Karpas-422 (cell line): ENCODE results near the gene EBI3. TPM values are rescaled to one million over a fixed set of nuclear protein-coding genes. Genes with fewer than 3 reads are reported as not detected.

Experiments used
- DNase-seq: peaks from one replicate; pipeline ENCODE4 v3.0.0-alpha.2; 2015
- H2AFZ ChIP-seq: fragments of 200-600 bp; sonication (generic); 2 replicates; pipeline ENCODE4 v1.6.1; 2014; ENCODE audit warnings: antibody characterized with exemption, low read length, mixed read lengths
- H3K27ac ChIP-seq: fragments of 200-600 bp; sonication (generic); 2 replicates; pipeline ENCODE4 v1.5.1; 2014; ENCODE audit warnings: mild to moderate bottlenecking, low read length, moderate library complexity
- H3K27me3 ChIP-seq: fragments of 200-600 bp; sonication (generic); 2 replicates; pipeline ENCODE4 v1.6.1; 2014; ENCODE audit warnings: low read length, mixed read lengths
- H3K36me3 ChIP-seq: fragments of 200-600 bp; sonication (generic); 2 replicates; pipeline ENCODE4 v1.6.1; 2014; ENCODE audit warnings: low read length, mixed read lengths; ENCODE audit not compliant: insufficient read depth
- H3K4me1 ChIP-seq: fragments of 200-600 bp; sonication (generic); 2 replicates; pipeline ENCODE4 v1.6.1; 2014; ENCODE audit warnings: mild to moderate bottlenecking, low read length, mixed read lengths
- H3K4me2 ChIP-seq: fragments of 200-600 bp; sonication (generic); 2 replicates; pipeline ENCODE4 v1.6.1; 2014; ENCODE audit warnings: low read length, low read depth, mild to moderate bottlenecking; ENCODE audit not compliant: poor library complexity, severe bottlenecking
- H3K4me3 ChIP-seq: fragments of 200-600 bp; sonication (generic); 2 replicates; pipeline ENCODE4 v1.5.1; 2014; ENCODE audit warnings: mild to moderate bottlenecking, antibody characterized with exemption, low read length, mixed read lengths
- H3K79me2 ChIP-seq: fragments of 200-600 bp; sonication (generic); 2 replicates; pipeline ENCODE4 v1.6.1; 2014; ENCODE audit warnings: mild to moderate bottlenecking, low read length, mixed read lengths
- H3K9ac ChIP-seq: fragments of 200-600 bp; sonication (generic); 2 replicates; pipeline ENCODE4 v1.6.0; 2014; ENCODE audit warnings: low read length
- H3K9me2 ChIP-seq: fragments of 200-600 bp; sonication (generic), shearing (Covaris generic); replicated peaks from 2 replicates; pipeline ENCODE4 v1.6.0; 2014; ENCODE audit warnings: mild to moderate bottlenecking, low read length, moderate library complexity; ENCODE audit not compliant: insufficient read depth
- H3K9me3 ChIP-seq: fragments of 300-700, 200-600 bp; sonication (generic); 2 replicates; pipeline ENCODE4 v1.6.1; 2014; ENCODE audit warnings: low read length, mixed read lengths
- H4K20me1 ChIP-seq: fragments of 200-600 bp; sonication (generic); 2 replicates; pipeline ENCODE4 v1.6.1; 2014; ENCODE audit warnings: mild to moderate bottlenecking, antibody characterized with exemption, low read length, low read depth; ENCODE audit not compliant: insufficient read depth
- total RNA-seq: library from RNA; depleted of rRNA; stranded (reverse); fragments of >200 nt; shearing (Covaris generic); gene quantifications from 2 replicates; pipeline ENCODE4 v1.2.3, GENCODE V29; 2014; ENCODE audit warnings: low replicate concordance

EBI3 gene
- total RNA-seq, 1 experiment from 2014 or later, result not detected

- Histone ChIP-seq H3K4me3 (no peak overlapping the region), H3K9me3 (no peaks in the 10 kb centered on the region; the same call in 1 of the 2 replicates), H3K4me1 (no peaks in the 10 kb centered on the region), H4K20me1 (no peaks in the 10 kb centered on the region), H3K9me2 (no peaks in the 10 kb centered on the region), H3K4me2 (no peak overlapping the region), H2AFZ (no peak overlapping the region), H3K79me2 (no peaks in the 10 kb centered on the region), H3K9ac (no peak overlapping the region), H3K27me3 (no peaks in the 10 kb centered on the region), H3K27ac (no peak overlapping the region), H3K36me3 (peaks cover 29% of the 10 kb centered on the region)
- no peak for DNase-seq
Observed at GRCh38 chr19:4257025-4257424, 27.7 kb downstream of the EBI3 start.

- no peaks in the 10 kb centered on the region for H3K4me1 ChIP-seq
- no peaks in the 10 kb centered on the region; the same call in 1 of the 2 replicates for H3K9me3 ChIP-seq
- H3K4me2 ChIP-seq, result no peak overlapping the region
- no peaks in the 10 kb centered on the region for H4K20me1 ChIP-seq
- no peak overlapping the region for H3K4me3 ChIP-seq
- H2AFZ ChIP-seq, result no peak overlapping the region
- no peak for DNase-seq
- no peak overlapping the region for H3K9ac ChIP-seq
- no peaks in the 10 kb centered on the region for H3K27me3 ChIP-seq
- H3K9me2 ChIP-seq, result no peaks in the 10 kb centered on the region
- H3K27ac ChIP-seq, result no peak overlapping the region
- peaks cover 23% of the 10 kb centered on the region for H3K36me3 ChIP-seq
- no peaks in the 10 kb centered on the region for H3K79me2 ChIP-seq
Observed at GRCh38 chr19:4258181-4258580, 28.9 kb downstream of the EBI3 start.

- Histone ChIP-seq H3K4me2 (no peak overlapping the region), H3K36me3 (peaks cover 10% of the 10 kb centered on the region), H3K9me2 (no peaks in the 10 kb centered on the region), H3K27ac (no peak overlapping the region), H2AFZ (no peak overlapping the region), H3K4me3 (no peak overlapping the region), H3K27me3 (no peaks in the 10 kb centered on the region), H3K4me1 (no peaks in the 10 kb centered on the region), H3K9me3 (no peaks in the 10 kb centered on the region), H3K79me2 (no peaks in the 10 kb centered on the region), H3K9ac (no peak overlapping the region), H4K20me1 (no peaks in the 10 kb centered on the region)
- no peak for DNase-seq
Observed at GRCh38 chr19:4260613-4261191, 31.4 kb downstream of the EBI3 start.

- no peak overlapping the region for H3K9ac ChIP-seq
- no peaks in the 10 kb centered on the region for H3K79me2 ChIP-seq
- no peak overlapping the region for H2AFZ ChIP-seq
- DNase-seq, result no peak
- no peak overlapping the region for H3K27ac ChIP-seq
- no peaks in the 10 kb centered on the region for H3K9me3 ChIP-seq
- H3K36me3 ChIP-seq, result no peaks in the 10 kb centered on the region
- no peaks in the 10 kb centered on the region for H3K9me2 ChIP-seq
- H3K4me3 ChIP-seq, result no peak overlapping the region
- no peaks in the 10 kb centered on the region for H3K4me1 ChIP-seq
- no peak overlapping the region for H3K4me2 ChIP-seq
- H4K20me1 ChIP-seq, result no peaks in the 10 kb centered on the region
- H3K27me3 ChIP-seq, result no peaks in the 10 kb centered on the region
Observed at GRCh38 chr19:4264812-4265211, 35.5 kb downstream of the EBI3 start.

- Histone ChIP-seq H3K79me2 (no peaks in the 10 kb centered on the region), H2AFZ (no peak overlapping the region), H3K4me1 (no peaks in the 10 kb centered on the region), H3K9me3 (no peaks in the 10 kb centered on the region), H3K9me2 (no peaks in the 10 kb centered on the region), H3K4me2 (no peak overlapping the region), H3K36me3 (no peaks in the 10 kb centered on the region), H3K27me3 (no peaks in the 10 kb centered on the region), H3K27ac (no peak overlapping the region), H4K20me1 (no peaks in the 10 kb centered on the region), H3K9ac (no peak overlapping the region), H3K4me3 (no peak overlapping the region)
- no peak for DNase-seq
Observed at GRCh38 chr19:4266253-4267000, 37.1 kb downstream of the EBI3 start.

GRCh38 chr19:4267101-4267900, 38.0 kb downstream of the EBI3 start:
- Histone ChIP-seq H3K9me2 (no peaks in the 10 kb centered on the region), H3K9ac (no peak overlapping the region), H2AFZ (no peak overlapping the region), H4K20me1 (no peaks in the 10 kb centered on the region), H3K27me3 (no peaks in the 10 kb centered on the region), H3K79me2 (no peaks in the 10 kb centered on the region), H3K9me3 (no peaks in the 10 kb centered on the region), H3K36me3 (no peaks in the 10 kb centered on the region), H3K27ac (no peak overlapping the region), H3K4me2 (no peak overlapping the region), H3K4me1 (no peaks in the 10 kb centered on the region), H3K4me3 (no peak overlapping the region)
- DNase-seq, result peak; percentile 86

- H3K9me2 ChIP-seq, result no peaks in the 10 kb centered on the region
- no peaks in the 10 kb centered on the region for H3K79me2 ChIP-seq
- no peak overlapping the region for H3K9ac ChIP-seq
- no peaks in the 10 kb centered on the region for H4K20me1 ChIP-seq
- no peak overlapping the region for H3K4me2 ChIP-seq
- H3K4me1 ChIP-seq, result no peaks in the 10 kb centered on the region
- no peaks in the 10 kb centered on the region for H3K36me3 ChIP-seq
- H3K9me3 ChIP-seq, result no peaks in the 10 kb centered on the region
- H3K27me3 ChIP-seq, result no peaks in the 10 kb centered on the region
- no peak overlapping the region for H2AFZ ChIP-seq
- H3K4me3 ChIP-seq, result no peak overlapping the region
- H3K27ac ChIP-seq, result no peak overlapping the region
- no peak for DNase-seq
Observed at GRCh38 chr19:4267901-4268815, 38.8 kb downstream of the EBI3 start.
